ENCODE data around the gene RMI2.

GRCh38 chr16:11372829-11373306 is 27.6 kb downstream of the RMI2 start:
- TF ChIP-seq, protein P1, sequence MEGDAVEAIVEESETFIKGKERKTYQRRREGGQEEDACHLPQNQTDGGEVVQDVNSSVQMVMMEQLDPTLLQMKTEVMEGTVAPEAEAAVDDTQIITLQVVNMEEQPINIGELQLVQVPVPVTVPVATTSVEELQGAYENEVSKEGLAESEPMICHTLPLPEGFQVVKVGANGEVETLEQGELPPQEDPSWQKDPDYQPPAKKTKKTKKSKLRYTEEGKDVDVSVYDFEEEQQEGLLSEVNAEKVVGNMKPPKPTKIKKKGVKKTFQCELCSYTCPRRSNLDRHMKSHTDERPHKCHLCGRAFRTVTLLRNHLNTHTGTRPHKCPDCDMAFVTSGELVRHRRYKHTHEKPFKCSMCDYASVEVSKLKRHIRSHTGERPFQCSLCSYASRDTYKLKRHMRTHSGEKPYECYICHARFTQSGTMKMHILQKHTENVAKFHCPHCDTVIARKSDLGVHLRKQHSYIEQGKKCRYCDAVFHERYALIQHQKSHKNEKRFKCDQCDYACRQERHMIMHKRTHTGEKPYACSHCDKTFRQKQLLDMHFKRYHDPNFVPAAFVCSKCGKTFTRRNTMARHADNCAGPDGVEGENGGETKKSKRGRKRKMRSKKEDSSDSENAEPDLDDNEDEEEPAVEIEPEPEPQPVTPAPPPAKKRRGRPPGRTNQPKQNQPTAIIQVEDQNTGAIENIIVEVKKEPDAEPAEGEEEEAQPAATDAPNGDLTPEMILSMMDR (conservative IDR thresholded peaks at IDR 0.05 in 1 of 2, IDR thresholded peaks at IDR 0.05 in 1 of 2; ENCODE audit: extremely low read depth in 1 of 2, insufficient read depth in 1 of 2, low read depth in 1 of 2, low read length in 2 of 2) = no peak
- no peak for TF ChIP-seq EZH2 (IDR thresholded peaks at IDR 0.05; ENCODE audit: borderline replicate concordance, low read length)
